Subcutaneous abdominal adipose tissue (tissue), 5 donors: ENCODE results near the gene FNDC11.

Experiments used
- H3K27ac ChIP-seq: one replicate; pipeline ENCODE4 v1.7.0; 2013; ENCODE audit warnings: low read depth, mild to moderate bottlenecking, inconsistent platforms, low read length, moderate library complexity
- H3K27me3 ChIP-seq, 5 donors: one replicate each; pipeline ENCODE4 v1.7.0; 2013; ENCODE audit warnings: low read length in 5 of 5, inconsistent platforms in 1 of 5; ENCODE audit not compliant: control insufficient read depth in 5 of 5, insufficient read depth in 4 of 5
- H3K36me3 ChIP-seq, 5 donors: one replicate each; pipeline ENCODE4 v1.7.0; 2013; ENCODE audit warnings: low read length in 5 of 5; ENCODE audit not compliant: control insufficient read depth in 5 of 5, insufficient read depth in 5 of 5
- H3K4me1 ChIP-seq, 5 donors: one replicate each; pipeline ENCODE4 v1.7.0; 2013; ENCODE audit warnings: low read length in 5 of 5, mild to moderate bottlenecking in 3 of 5, moderate library complexity in 1 of 5; ENCODE audit not compliant: control insufficient read depth in 5 of 5, insufficient read depth in 5 of 5
- H3K4me3 ChIP-seq, 5 donors: one replicate each; pipeline ENCODE4 v1.7.0; 2013; ENCODE audit warnings: low read length in 5 of 5, low read depth in 1 of 5
- H3K9ac ChIP-seq, 5 donors: one replicate each; pipeline ENCODE4 v1.7.0; 2013; ENCODE audit warnings: low read length in 5 of 5, mild to moderate bottlenecking in 4 of 5, moderate library complexity in 3 of 5
- H3K9me3 ChIP-seq, 5 donors: one replicate each; pipeline ENCODE4 v1.7.0; 2013; ENCODE audit warnings: low read length in 5 of 5; ENCODE audit not compliant: control insufficient read depth in 5 of 5
- donor health status: healthy.
- donor health status: healthy.
- donor health status: healthy.
- donor health status: healthy.
- donor health status: healthy.

FNDC11 gene

GRCh38 chr20:63572788-63573646 lies 19.1 kb downstream of the FNDC11 start:
- H3K9ac ChIP-seq, result peak overlapping the region; percentile 73 to 93 (median 84)
- H3K27me3 ChIP-seq, result peaks cover 0 to 15% (median 0%) of the 10 kb centered on the region in 5 donors
- peaks cover 0 to 19% (median 6%) of the 10 kb centered on the region in 5 donors for H3K36me3 ChIP-seq
- H3K4me1 ChIP-seq, result peaks cover 3 to 36% (median 28%) of the 10 kb centered on the region in 5 donors
- no peaks in the 10 kb centered on the region for H3K9me3 ChIP-seq
- peak overlapping the region; percentile 11 for H3K27ac ChIP-seq
- peak overlapping the region; percentile 77 to 89 (median 83) for H3K4me3 ChIP-seq

GRCh38 chr20:63573647-63574131 lies 19.7 kb downstream of the FNDC11 start:
- Histone ChIP-seq H3K27ac (peak overlapping the region; percentile 11), H3K9ac (peak overlapping the region; percentile 73 to 93 (median 84)), H3K4me1 (peaks cover 3 to 29% (median 21%) of the 10 kb centered on the region in 5 donors)

GRCh38 chr20:63574156-63574828 lies 20.3 kb downstream of the FNDC11 start, which contains the start of gene HELZ2:
TSS of gene HELZ2 (minus strand) at chr20:63574239. CDS start at chr20:63572385, 1,854 bp downstream.
- Histone ChIP-seq H3K4me1 (peaks cover 3 to 23% (median 17%) of the 10 kb centered on the region in 5 donors), H3K27me3 (peaks cover 0 to 21% (median 1%) of the 10 kb centered on the region in 5 donors), H3K27ac (peak within 1 kb of the TSS; percentile 11), H3K9me3 (no peaks in the 10 kb centered on the region), H3K4me3 (peak within 1 kb of the TSS; percentile 77 to 89 (median 83)), H3K9ac (peak within 1 kb of the TSS; percentile 73 to 93 (median 84)), H3K36me3 (peaks cover 0 to 15% (median 6%) of the 10 kb centered on the region in 5 donors)

More at GRCh38 chr20:63573647-63574131, 19.7 kb downstream of the FNDC11 start:
- peaks cover 0 to 18% (median 0%) of the 10 kb centered on the region in 5 donors for H3K27me3 ChIP-seq
- H3K36me3 ChIP-seq, result peaks cover 0 to 15% (median 6%) of the 10 kb centered on the region in 5 donors
- peak overlapping the region; percentile 77 to 89 (median 83) for H3K4me3 ChIP-seq
- H3K9me3 ChIP-seq, result no peaks in the 10 kb centered on the region

GRCh38 chr20:63574829-63575743 lies 21.1 kb downstream of the FNDC11 start:
- peaks cover 3 to 22% (median 17%) of the 10 kb centered on the region in 5 donors for H3K4me1 ChIP-seq
- H3K9me3 ChIP-seq, result no peaks in the 10 kb centered on the region
- peak overlapping the region in 2 of 5 donors; percentile 59 to 60 for H3K4me3 ChIP-seq
- no peak overlapping the region for H3K27ac ChIP-seq
- H3K27me3 ChIP-seq, result peaks cover 0 to 24% (median 4%) of the 10 kb centered on the region in 5 donors
- no peak overlapping the region for H3K9ac ChIP-seq
- H3K36me3 ChIP-seq, result peaks cover 0 to 14% (median 6%) of the 10 kb centered on the region in 5 donors

- no peak overlapping the region for H3K27ac ChIP-seq
- H3K4me3 ChIP-seq, result no peak overlapping the region
- no peaks in the 10 kb centered on the region for H3K9me3 ChIP-seq
- peaks cover 0 to 11% (median 6%) of the 10 kb centered on the region in 5 donors for H3K36me3 ChIP-seq
- no peak overlapping the region for H3K9ac ChIP-seq
- H3K27me3 ChIP-seq, result peaks cover 0 to 19% (median 4%) of the 10 kb centered on the region in 5 donors
- H3K4me1 ChIP-seq, result peaks cover 3 to 22% (median 17%) of the 10 kb centered on the region in 5 donors
Measured at GRCh38 chr20:63576311-63576710, 22.4 kb downstream of the FNDC11 start.

- Histone ChIP-seq H3K36me3 (peaks cover 0 to 5% (median 0%) of the 10 kb centered on the region in 5 donors), H3K9me3 (no peaks in the 10 kb centered on the region), H3K27ac (no peak overlapping the region), H3K4me3 (no peak overlapping the region), H3K9ac (no peak overlapping the region), H3K4me1 (peaks cover 3 to 21% (median 17%) of the 10 kb centered on the region in 5 donors), H3K27me3 (peaks cover 0 to 16% (median 4%) of the 10 kb centered on the region in 5 donors)
Measured at GRCh38 chr20:63577317-63577894, 23.4 kb downstream of the FNDC11 start.

GRCh38 chr20:63578224-63579016 lies 24.5 kb downstream of the FNDC11 start:
- Histone ChIP-seq H3K9ac (no peak overlapping the region), H3K9me3 (no peaks in the 10 kb centered on the region), H3K27ac (no peak overlapping the region)

GRCh38 chr20:63579017-63579694 lies 25.2 kb downstream of the FNDC11 start:
- Histone ChIP-seq H3K36me3 (no peaks in the 10 kb centered on the region), H3K4me3 (no peak overlapping the region), H3K4me1 (peaks cover 2 to 6% (median 5%) of the 10 kb centered on the region in 5 donors), H3K9me3 (no peaks in the 10 kb centered on the region), H3K27me3 (peaks cover 0 to 16% (median 4%) of the 10 kb centered on the region in 5 donors), H3K27ac (no peak overlapping the region), H3K9ac (no peak overlapping the region)

More at GRCh38 chr20:63578224-63579016, 24.5 kb downstream of the FNDC11 start:
- Histone ChIP-seq H3K4me1 (peaks cover 3 to 11% (median 8%) of the 10 kb centered on the region in 5 donors), H3K27me3 (peaks cover 0 to 16% (median 4%) of the 10 kb centered on the region in 5 donors), H3K4me3 (no peak overlapping the region), H3K36me3 (no peaks in the 10 kb centered on the region)
